Esophagus squamous epithelium (tissue), 4 donors: Measurements from ENCODE around the gene RNASE8.

Source experiments
- CTCF ChIP-seq, 6 experiments: fragments of 450-650 bp in 4 of 6; fragments of 200-600 bp in 2 of 6; sonication (generic) in 2 of 6; IDR thresholded peaks; one replicate each; pipeline ENCODE4 v1.5.1; 2016 to 2019; ENCODE audit warnings: antibody characterized with exemption in 6 of 6, mild to moderate bottlenecking in 4 of 6, moderate library complexity in 4 of 6
- POLR2A ChIP-seq, 4 donors: fragments of 450-650 bp; IDR thresholded peaks; one replicate each; pipeline ENCODE4 v1.6.1; 2017; ENCODE audit warnings: antibody characterized with exemption in 4 of 4, mild to moderate bottlenecking in 4 of 4, moderate library complexity in 3 of 4

- no peak for TF ChIP-seq CTCF (IDR thresholded peaks at IDR 0.05)
- no peak for TF ChIP-seq POLR2A (IDR thresholded peaks at IDR 0.05)
Measured at GRCh38 chr14:21086908-21087293, 29.3 kb downstream of the RNASE8 start.
